GM12892 (cell line): ENCODE data around the gene WTIP.

Source experiments
- POLR2A ChIP-seq: IDR thresholded peaks from 2 replicates; pipeline ENCODE4 v1.6.1; 2011; ENCODE audit warnings: low read depth, low read length, control low read depth
- POLR2AphosphoS5 ChIP-seq: IDR thresholded peaks from 2 replicates; pipeline ENCODE4 v1.6.1; 2011; ENCODE audit warnings: low read depth, low read length, control low read depth

DNA sequence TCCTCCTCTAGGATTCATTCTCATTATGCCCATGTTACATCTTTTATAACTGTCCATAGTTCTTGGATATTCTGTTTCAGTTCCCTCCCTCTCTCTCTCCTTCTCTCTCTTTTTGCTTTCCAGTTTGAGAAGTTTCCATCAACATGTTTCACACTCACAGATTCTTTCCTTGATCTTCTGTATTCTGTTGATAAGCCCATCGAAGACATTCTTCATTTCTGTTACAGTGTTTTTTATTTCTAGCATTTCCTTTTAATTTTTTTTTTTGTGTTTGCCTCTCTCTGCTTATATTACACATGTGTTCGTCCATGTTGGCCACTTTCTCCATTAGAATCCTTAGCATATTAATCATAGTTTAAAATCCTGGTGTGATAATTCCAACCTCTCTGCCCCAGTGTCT is 68.3 kb downstream of the WTIP start:
- TF ChIP-seq POLR2AphosphoS5 (no peak), POLR2A (no peak)
